ENCODE measurements around the gene CPT1C.

- TF ChIP-seq TAF1 (IDR thresholded peaks at IDR 0.05; ENCODE audit: borderline replicate concordance, insufficient read depth, low read length) (no peak), POLR2AphosphoS5 (IDR thresholded peaks at IDR 0.05; ENCODE audit: low read depth, low read length) (no peak)
Measured at GRCh38 chr19:49758292-49758691, 67.4 kb downstream of the CPT1C start.
